Astrocyte (in vitro differentiated cells and primary cell): ENCODE measurements around the gene NR1H3.

Experiments used
- CTCF ChIP-seq: IDR thresholded peaks from 2 replicates; pipeline ENCODE4 v1.5.1; 2011; ENCODE audit warnings: low read depth, mild to moderate bottlenecking, inconsistent platforms, low read length, moderate library complexity; ENCODE audit not compliant: insufficient read depth
- EZH2 ChIP-seq: IDR thresholded peaks from 2 replicates; pipeline ENCODE4 v1.6.1; 2012; ENCODE audit warnings: mild to moderate bottlenecking, low read length, inconsistent platforms; ENCODE audit not compliant: insufficient read depth

GRCh38 chr11:47264119-47264518 lies 6.3 kb downstream of the NR1H3 start:
- no peak for TF ChIP-seq CTCF
- TF ChIP-seq EZH2: no peak
